CD4-positive, alpha-beta T cell treated with Interferon gamma for 1 hour (primary cell): ENCODE results near the gene TEX19.

ENCODE experiments used
- DNase-seq: peaks from one replicate; pipeline ENCODE4 v3.0.0-alpha.2; 2020

The TEX19 gene, protein sequence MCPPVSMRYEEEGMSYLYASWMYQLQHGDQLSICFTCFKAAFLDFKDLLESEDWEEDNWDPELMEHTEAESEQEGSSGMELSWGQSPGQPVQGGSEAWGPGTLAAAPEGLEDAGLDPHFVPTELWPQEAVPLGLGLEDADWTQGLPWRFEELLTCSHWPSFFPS

DNA sequence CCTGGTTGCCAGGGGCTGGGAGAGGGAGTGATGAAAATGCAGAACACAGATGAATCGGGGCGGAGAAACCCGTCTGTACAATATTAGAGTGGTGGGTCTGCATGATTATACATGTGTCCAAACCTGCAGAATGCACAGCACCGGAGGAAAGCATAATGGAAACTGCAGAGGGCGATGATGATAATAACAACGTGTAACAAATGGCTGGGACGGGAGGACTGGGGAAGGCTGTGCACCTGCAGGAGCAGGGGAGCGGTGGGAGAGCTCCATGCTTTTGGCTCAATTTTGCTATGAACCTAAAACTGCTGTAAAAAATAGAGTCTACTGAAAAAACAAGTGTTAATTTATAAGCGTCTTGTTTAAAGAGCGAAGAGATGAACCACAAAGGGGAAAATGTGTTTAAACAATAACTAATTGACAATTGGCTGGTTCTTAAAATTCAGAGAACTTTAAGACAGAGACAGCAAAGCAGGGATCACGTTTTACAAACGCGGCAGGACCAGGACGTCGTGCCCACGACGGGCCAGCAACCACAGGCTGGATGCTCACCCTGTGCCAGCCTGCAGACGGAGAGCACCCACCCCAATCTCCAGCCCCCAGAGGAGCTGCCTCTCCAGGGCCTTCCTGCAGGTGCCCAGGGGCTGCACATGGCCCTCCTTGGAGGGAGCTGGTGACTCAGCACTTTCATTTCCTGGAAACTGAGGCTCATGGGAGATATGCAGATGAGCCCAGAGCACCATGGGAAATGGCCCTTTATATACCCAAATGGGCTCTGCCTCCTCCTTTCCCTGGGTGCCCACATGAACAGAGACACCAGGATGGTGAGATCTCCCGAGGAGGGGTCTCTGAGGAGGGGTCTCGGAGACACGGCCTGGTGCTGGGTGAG lies at the start of gene TEX19:
TEX19 (plus strand) TSS at position 783 of the 886 bp plus-strand sequence. CDS start 2,904 bp downstream, outside the sequence.
- DNase-seq: no peak

DNA sequence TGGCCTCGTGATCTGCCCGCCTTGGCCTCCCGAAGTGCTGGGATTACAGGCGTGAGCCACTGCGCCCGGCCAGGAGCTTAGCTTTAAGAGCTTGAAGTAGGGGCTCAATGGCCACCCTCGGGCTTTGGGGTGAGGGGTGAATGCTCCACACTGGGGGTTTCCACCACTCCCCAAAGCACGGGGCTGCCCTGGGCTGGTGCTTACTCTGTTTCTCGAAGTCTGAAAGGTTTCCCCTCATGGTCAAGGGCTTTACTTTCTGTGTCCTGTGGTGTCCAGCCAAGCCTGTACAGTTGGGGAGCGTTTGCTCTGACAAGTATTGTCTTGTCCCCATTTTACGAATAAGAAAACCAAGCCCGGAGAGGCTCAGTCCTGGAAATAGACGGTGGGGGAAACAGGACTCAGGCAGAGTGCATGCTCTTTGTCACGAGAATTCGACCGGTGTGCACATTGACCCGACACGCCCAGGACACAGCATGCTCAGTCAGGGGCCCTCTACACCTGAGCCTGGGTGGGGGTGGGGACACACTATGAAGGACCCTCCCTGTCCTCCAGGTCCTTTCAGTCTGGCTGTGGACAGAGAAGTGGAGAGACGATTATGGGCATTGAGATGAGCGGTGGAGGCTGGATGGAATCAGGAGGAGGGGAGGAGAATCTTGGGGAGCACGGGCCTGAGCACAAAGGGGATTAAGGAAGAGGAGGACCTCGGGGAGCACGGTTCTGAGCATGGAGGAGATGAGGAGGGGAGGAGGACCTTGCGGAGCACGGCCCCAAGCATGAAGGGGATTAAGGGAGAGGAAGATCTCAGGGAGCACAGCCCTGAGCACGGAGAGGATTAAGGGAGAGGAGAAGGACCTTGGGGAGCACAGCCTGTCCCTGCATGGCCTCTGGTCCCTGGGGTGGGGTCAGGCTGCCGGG lies 49.1 kb upstream of the TEX19 start:
- DNase-seq: no peak

DNA sequence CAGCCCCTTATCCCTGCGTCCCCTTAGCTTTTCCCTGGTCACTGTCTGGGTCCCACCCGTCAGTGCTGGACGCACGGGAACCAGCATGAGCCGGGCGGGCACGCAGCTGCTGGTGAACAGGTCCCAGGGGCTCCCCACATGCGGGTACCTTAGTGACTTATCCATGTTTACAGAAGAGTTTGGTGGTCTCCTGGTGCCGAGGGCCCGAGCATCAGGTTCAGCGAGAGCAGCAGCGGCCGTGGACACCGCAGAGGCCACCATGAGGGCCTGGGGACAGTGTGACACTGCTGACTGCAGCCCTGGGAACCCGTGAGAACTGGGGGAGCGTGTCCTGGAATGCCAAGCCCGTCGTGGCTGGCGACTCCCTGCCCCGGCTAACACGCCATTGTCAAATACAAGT lies 48.2 kb upstream of the TEX19 start:
- DNase-seq: no peak

DNA sequence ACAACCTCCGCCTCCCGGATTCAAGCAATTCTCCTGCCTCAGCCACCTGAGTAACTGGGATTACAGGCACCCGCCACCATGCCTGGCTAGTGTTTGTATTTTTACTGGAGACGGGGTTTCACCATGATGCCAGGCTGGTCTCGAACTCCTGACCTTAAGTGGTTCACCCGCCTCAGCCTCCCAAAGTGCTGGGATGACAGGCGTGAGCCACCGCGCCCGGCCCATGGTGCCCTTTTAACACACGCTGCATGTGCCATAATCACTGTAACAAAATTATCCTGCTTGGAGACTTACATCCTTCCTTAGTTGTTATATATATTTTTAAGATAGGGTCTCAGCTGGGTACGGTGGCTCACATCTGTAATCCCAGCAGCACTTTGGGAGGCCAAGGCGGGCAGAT lies 47.1 kb upstream of the TEX19 start:
- DNase-seq: no peak

DNA sequence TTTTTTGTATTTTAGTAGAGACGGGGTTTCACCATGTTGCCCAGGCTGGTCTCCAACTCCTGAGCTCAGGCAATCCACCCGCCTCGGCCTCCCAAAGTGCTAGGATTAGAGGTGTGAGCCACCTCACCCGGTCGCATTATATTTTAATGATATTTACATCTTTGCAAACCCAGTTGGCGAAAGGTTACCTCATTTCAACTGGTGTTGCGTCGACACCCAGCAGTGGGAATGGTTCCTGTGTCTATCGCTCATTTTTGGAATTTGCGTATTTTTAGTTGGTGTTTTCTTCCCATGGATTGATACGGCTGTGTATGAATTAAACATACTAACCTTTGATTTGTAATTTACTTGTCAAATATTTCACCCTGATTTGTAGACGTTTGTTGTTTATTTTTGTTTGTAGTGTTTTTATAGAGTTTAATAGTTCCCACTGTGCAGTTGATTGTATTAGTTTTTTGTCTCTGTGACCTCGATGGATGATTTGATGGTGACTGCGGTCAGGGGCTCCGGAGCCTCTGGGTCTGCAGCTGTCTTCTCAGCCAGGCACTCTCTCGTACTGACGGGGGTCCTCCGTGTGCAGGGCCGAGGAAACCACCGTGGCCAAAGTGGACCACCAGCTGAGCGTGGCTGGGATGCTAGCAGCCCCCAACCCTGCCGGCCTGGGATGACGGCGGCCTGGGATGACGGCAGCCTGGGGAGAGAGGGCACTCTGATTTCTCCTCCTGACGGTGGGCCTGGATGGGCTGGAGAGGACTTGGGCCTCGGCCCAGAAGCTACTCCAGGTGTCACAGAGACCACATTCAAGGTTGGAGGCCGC lies 45.6 kb upstream of the TEX19 start:
- no peak for DNase-seq

DNA sequence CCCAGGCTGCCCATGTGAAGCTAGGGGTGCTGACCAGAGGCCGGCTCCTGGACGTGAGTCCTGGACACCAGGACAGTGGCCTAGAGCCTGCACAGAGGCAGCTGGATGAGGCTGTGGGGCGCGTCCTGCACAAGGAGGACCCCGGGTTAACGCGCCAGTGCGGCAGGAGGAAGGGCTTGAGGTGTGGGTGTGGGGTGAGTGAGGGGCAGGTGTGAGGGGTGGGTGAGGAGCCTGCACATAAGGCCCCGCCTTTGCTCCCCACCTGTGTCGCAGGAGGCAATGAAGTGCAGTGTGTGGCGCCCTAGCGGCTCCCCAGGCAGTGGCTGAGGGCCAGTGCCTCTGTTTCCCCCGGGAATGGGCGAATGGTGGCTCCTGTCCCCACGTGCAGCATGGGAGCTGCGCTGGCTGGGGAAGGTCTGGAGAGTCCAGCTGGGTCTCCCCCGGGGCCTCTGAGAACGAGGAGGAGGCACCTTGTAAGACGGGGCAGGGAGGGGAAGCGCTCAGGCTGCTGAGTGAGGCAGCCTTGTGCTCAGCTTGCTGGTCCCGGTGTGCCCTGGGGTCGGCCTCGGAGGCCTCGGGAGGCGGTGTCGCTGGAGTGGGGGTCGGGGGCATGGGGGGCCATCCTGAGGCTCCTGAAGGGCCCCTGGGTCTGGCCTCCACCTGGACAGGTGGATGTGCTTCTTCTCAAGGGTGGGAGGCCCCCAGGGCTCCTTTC lies 44.9 kb upstream of the TEX19 start:
- DNase-seq: no peak

DNA sequence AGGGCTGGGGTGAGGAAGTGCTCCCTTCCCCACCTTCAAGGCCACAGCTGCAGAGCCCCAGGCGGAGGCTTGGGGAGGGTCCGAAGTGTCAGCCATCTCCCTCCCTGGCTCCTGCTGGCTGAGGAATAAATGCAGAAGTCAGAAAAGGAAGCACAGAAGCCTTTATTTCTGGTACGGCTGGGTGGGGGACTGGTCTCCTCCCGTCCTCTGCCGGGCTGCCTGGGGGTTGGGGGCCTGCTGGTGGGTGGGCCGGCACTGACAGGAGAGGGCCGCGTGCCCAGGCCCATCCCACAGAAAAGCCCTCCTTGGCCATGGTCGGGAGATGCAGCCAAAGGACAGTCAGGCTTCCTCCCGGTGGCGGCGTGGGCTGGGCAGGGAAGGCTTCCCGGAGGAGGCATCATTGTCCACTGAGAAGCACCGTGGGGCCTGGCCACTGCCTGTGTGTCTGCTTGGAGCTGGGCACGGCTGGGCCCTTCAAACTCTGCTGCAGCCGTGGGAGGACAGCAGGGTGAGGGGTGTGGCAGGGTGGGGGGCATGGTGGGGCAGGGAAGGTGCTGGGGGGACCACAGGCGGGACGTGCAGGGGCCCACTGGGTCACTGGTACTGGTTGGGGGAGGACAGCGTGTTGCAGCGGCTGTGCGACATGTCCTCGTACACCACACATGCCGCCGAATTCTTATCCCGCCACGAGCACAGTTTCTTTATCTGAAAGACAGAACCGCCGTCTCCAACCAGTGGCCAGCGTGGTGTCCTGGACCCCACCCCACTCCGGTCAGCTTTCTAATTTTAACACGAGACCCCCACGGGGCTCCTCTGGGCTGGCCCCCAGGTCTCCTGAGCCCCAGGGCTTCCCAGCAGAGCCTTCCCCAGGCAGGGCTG lies 44.1 kb upstream of the TEX19 start:
- no peak for DNase-seq

DNA sequence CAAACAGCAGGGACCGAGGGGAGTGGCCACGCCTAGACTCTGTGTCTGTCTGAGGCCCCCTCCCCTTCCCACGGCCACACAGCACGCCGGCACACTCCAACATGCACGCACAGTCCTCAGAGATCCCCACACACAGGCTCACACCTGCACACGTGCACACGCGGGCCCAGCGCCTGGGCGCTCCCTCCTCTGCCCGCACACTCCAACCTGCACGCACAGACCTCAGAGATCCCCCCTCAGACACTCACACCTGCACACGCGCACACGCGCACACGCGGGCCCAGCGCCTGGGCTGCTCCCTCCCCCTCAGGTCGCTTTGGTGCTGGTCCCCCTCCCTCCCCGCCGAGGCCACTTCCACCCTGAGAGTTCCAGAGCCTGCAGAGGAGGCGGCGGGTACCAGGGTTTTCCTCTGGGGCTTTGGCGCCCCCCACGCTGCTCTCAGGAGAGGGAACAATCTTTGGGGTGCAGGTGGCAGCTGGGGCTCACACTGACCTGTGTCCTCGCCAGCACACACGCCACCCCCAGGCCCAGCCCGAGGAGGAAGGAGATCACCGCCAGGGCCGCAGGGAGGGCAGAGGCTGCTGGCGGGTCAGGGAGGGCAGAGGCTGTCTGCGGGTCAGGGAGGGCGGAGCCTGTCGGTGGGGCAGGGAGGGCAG lies 43.2 kb upstream of the TEX19 start:
- DNase-seq: peak; percentile 41

DNA sequence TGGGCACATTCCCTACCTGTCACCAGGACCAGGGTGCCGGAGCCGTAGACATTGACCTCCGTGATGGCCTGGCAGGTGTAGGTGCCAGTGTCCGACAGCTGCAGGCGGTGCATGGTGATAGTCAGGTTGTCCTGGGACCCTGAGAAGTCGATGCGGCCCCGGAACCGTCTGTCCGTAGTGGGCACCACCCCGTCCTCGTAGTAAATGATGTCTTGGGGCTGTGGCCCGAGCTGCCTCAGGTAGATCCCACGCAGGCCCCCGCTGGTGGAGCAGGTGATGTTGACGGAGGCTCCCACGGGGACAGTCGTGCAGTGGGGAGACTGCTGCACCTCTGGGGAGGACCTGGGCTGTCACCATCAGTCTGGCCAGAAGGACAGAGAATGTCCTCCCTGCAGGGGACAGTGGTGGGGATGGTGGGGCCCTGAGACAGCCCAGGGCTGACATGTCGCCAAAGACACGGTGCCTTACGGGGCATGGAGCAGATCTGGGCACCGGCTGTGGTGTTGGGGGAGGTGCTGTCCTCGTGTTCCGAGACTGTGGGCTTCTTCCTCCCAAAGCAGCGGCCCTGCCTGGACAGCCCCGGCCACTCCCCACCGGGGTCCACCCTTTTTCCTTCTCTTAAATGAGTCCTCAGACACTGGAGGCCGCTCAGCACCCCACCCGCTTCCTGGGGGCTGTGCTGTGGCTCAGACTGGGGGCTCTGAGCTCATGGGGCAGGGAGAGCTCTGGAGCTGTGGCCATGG lies 42.2 kb upstream of the TEX19 start:
- no peak for DNase-seq

DNA sequence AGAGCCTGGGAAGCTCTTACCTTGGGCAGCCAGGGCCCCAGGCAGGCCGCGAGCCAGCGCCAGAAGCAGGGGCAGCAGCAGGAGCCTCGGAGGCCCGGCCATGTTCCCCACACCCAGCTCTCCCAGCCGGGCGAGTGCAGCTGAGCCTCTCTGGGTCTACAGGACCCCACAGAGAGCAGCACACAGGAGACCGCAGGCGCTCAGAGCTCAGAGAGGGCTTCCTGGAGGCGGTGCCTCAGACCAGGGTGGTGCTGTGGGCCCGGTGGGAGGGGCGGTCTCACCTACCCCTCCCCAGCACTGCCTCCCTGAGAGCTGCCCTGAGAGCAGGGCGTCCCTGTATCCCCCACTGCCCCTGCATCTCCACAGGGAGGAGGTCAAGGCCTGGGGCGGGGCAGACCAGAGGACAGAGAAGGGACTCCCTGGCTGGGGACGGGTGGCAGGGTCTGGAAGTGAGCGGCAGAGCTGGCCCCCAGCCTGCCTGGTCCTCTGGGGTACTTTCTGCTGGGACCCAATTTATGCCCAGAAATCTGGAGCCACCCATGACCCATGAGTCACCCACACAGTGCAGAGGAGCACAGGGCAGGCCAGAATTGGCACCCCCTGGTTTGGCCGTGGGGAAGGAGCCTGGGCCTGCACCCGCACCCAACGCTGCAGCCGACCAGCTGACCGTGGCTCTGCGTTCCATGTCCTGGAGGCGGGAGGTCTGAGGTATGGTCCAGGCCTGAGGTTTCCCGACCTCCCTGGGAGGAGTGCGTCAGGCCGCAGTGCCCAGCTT lies 41.5 kb upstream of the TEX19 start, which contains the start of gene CD7:
CD7 (minus strand) TSS at position 215 of the 775 bp plus-strand sequence; CDS start at position 102, 113 bp downstream.
- DNase-seq: peak; percentile 74

DNA sequence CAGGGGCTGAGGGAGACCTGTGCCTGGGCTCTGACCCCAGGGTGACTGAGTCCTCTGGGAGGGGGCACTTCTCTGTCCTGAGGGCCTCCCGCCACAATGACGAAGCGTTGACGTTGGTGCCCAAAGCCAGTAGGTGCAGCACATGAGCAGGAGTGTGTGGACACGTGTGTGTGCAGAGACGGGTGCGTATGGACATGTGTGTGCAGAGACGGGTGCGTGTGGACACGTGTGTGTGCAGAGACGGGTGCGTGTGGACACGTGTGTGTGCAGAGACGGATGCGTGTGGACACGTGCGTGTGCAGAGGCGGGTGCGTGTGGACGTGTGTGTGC lies 40.9 kb upstream of the TEX19 start:
- no peak for DNase-seq

DNA sequence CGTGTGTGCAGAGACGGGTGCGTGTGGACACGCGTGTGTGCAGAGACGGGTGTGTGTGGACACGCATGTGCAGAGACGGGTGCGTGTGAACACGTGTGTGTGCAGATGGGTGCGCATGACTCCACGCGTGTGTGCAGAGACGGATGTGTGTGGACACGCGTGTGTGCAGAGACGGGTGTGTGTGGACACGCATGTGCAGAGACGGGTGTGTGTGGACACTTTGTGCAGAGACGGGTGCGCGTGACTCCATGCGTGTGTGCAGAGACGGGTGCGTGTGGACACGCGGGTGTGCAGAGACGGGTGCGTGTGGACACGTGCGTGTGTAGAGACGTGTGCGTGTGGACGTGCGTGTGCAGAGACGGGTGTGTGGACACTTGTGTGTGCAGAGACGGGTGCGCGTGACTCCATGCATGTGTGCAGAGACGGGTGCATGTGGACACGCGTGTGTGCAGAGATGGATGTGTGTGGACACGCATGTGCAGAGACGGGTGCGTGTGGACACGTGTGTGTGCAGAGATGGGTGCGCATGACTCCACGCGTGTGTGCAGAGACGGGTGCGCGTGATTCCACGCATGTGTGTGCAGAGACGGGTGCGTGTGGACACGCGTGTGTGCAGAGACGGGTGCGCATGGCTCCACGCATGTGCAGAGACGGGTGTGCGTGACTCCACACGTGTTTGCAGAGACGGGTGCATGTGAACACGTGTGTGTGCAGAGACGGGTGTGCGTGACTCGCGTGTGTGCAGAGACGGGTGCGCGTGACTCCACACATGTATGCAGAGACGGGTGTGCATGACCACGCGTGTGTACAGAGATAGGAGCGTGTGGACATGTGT lies 40.1 kb upstream of the TEX19 start:
- DNase-seq: no peak

DNA sequence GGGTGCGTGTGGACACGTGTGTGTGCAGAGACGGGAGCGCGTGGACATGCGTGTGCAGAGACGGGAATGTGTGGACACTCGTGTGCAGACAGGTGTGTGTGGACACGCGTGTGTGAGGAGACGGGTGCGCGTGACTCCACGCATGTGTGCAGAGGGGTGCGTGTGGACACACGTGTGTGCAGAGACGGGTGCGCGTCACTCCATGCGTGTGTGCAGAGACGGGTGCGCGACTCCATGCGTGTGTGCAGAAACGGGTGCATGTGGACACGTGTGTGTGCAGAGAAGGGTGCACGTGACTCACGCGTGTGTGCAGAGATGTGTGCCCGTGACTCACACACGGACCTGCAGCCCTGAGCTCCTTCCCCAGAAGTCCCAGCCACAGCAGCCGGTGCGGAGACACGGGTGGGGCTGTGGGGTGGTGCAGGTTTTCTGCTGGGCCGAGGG lies 39.4 kb upstream of the TEX19 start:
- DNase-seq: no peak

DNA sequence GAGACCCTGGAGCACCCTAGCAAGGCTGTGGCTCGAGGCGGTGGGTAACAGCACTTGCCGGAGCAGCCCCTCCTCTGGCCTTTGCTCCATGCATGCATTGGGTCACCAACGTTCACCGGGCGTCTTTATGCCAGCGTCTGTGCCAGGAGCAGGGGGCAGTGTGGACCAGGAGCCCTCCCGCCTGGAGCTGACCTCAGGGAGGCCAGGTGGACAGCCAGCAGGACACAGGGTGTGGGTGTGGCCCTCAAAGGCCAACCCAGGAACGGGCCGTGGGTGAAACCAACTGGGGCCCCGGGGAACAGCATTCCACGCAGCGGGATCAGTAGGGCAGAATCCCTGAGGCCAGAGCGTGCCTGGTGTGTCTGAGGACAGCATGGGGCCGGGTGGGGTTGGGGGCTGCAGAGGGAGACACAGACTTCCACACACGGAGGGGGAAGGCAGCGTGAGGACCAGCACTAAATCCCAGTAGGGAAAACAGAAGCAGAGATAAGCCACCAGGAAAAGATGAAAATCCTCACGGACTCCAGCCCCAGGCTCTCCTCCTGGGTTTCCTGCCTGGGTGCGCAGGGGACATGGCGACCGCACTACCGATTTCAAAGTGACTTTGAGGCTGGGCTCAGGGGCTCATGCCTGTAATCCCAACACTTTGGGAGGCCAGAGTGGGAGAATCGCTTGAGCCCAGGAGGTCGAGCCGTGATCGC lies 38.8 kb upstream of the TEX19 start:
- DNase-seq: no peak

DNA sequence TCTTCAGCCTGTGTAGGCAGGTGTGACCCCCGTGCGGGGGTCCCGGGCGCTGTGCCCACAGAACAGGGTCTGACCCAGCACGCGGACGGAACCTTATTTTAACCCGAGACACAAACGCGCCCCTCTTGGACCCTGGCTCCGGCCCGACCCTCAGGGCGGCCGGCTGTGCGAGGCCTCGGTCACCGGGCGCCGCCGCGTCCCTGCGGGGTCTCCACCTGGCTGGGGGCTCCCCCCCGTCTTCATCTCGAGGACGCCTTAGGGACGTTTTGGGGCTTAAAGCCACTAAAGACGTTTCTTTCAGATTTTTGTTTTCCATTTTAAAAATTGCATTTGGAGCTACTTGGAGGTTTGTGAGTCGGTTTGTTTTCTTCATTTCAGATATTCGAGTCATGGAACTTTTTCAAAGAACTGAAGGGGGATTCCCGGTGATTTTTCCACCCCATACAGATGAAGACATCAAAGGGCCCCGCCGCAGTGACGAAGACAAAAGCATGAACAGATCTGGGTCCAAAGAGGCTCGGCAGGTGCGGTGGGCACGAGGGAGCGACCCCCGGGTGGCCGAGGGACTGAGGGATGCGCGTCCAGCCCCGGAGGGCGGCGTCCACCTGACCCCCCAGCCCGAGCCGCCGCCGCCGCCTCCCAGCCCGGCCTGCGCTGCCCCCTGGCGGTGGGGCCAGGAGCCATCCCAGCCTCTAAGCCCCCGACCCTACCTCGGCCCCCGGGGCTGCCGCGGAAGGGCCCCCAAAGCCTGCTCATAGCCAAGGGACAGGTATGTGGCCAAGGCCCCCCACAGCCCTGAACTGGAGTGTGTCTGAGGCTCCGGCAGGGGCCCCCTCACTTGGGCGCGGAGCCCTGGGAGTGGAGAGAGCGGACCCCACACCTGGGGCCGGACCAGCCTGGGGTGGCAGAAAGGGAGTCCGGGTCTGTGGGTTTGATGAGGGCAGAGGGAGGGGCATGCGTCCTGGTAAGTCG lies 37.8 kb upstream of the TEX19 start:
- DNase-seq: peak; percentile 73
